ENCODE data around the gene MAP2K1. TPM values are rescaled to one million over a fixed set of nuclear protein-coding genes. Genes with fewer than 3 reads are reported as not detected.
A peak's percentile ranks its signal among the peaks of the same experiment; 100 is the strongest.
"Not testable (repeated sequence)": the region's sequence is repeated elsewhere in the genome, so short reads cannot be mapped to it uniquely, and the experiment has no call there.

Gene MAP2K1
- total RNA-seq (10 to 100 TPM; 33.8 to 34.7 TPM), total RNA-seq (42.1 to 206 (median 81.3) reads per million in 172 experiments)
- 69.1 TPM for polyA plus RNA-seq (2013, experiment 1 of 2)
- polyA plus RNA-seq (2013, experiment 2 of 2): 71.6 TPM

- intact Hi-C loops (cut with DNase I, micrococcal nuclease): loop anchor here (1.0 to 10.0 kb wide), 8 partner anchors 16 to 1492 kb away; partner anchors contain the start of genes SNAPC5 (in 2 of the 2), TIPIN (in 2 of the 2) and DIS3L (in 1 of the 2)
- peak within 1 kb of the TSS; percentile 75 for H3K4me3 ChIP-seq (ENCODE audit: low read length)
- Mint-ChIP-seq H3K4me1 (ENCODE audit: low read depth) (peaks cover 59% of the 10 kb centered on the region), H3K27ac (peak within 1 kb of the TSS; percentile 96), H3K36me3 (ENCODE audit: low read depth) (peaks cover 17% of the 10 kb centered on the region), H3K4me3 (peak within 1 kb of the TSS; percentile 99), H3K9me3 (no peaks in the 10 kb centered on the region), H3K27me3 (no peaks in the 10 kb centered on the region)
- ChIA-PET CTCF (interaction anchor here (0.6 to 8.2 kb wide), 31 partner anchors 8 to 775 kb away, joined by 3 to 107 read pairs (median 4); partner anchors contain the start of genes DIS3L, INTS14, RPL4 and SNAPC5), POLR2A (interaction anchor here (0.6 to 7.0 kb wide), 19 partner anchors 14 to 1082 kb away, joined by 3 to 94 read pairs (median 5); partner anchors contain the start of genes DIS3L, RAB11A, RNU5B-1 and RPL4)
- TF ChIP-seq CTCF (IDR thresholded peaks at IDR 0.05): peak; percentile 90
- ATAC-seq (ENCODE audit: poor library complexity) (peak; percentile 82), DNase-seq (peak; percentile 94 to 100 (median 98))
- peak within 1 kb of the TSS; percentile 57 to 66 for H3K27ac ChIP-seq (ENCODE audit: low read depth in 1 of 2, low read length in 2 of 2)
- H3K4me1 ChIP-seq (ENCODE audit: insufficient read depth, low read length): peaks cover 46% of the 10 kb centered on the region
- no peaks in the 10 kb centered on the region for H3K9me3 ChIP-seq (ENCODE audit: control insufficient read depth in 1 of 2, insufficient read depth in 1 of 2, low read length in 2 of 2)
- no peaks in the 10 kb centered on the region for H3K36me3 ChIP-seq (ENCODE audit: insufficient read depth, low read length)
- no peaks in the 10 kb centered on the region for H3K27me3 ChIP-seq (ENCODE audit: control insufficient read depth in 1 of 2, insufficient read depth in 2 of 2, low read length in 2 of 2)
These were observed at the start of gene MAP2K1 for GRCh38 chr15:66386204-66387123. MAP2K1 (plus strand) TSS chr15:66386912; CDS start chr15:66387348, 436 bp downstream.

- ATAC-seq (ENCODE audit: poor library complexity); H3K27me3 Mint-ChIP-seq; intact Hi-C loops (cut with DNase I, micrococcal nuclease); H3K9me3 Mint-ChIP-seq; H3K27ac ChIP-seq (ENCODE audit: low read depth in 1 of 2, low read length in 2 of 2); H3K4me1 ChIP-seq (ENCODE audit: insufficient read depth, low read length); H3K4me3 ChIP-seq (ENCODE audit: low read length); H3K4me3 Mint-ChIP-seq; H3K9me3 ChIP-seq (ENCODE audit: control insufficient read depth in 1 of 2, insufficient read depth in 1 of 2, low read length in 2 of 2); H3K27me3 ChIP-seq (ENCODE audit: control insufficient read depth in 1 of 2, insufficient read depth in 2 of 2, low read length in 2 of 2); CTCF ChIA-PET; DNase-seq; H3K4me1 Mint-ChIP-seq (ENCODE audit: low read depth); H3K27ac Mint-ChIP-seq; POLR2A ChIA-PET: not testable (repeated sequence)
- H3K36me3 Mint-ChIP-seq (ENCODE audit: low read depth): peaks cover 39% of the 10 kb centered on the region
- H3K36me3 ChIP-seq (ENCODE audit: insufficient read depth, low read length): peaks cover 30% of the 10 kb centered on the region
These were observed 38.2 kb upstream of the MAP2K1 start for GRCh38 chr15:66348530-66348929.

GRCh38 chr15:66356077-66356358, 30.7 kb upstream of the MAP2K1 start:
- intact Hi-C loops (cut with DNase I, micrococcal nuclease): loop anchor here (1.0 to 5.0 kb wide), 7 partner anchors 30 to 347 kb away; partner anchors contain the start of genes MAP2K1 (in 2 of the 2), DIS3L (in 1 of the 2), RPL4 (in 1 of the 2) and SMAD6 (in 1 of the 2)
- Mint-ChIP-seq H3K27ac (peak overlapping the region; percentile 81), H3K27me3 (no peaks in the 10 kb centered on the region), H3K36me3 (ENCODE audit: low read depth) (peaks cover 22% of the 10 kb centered on the region), H3K9me3 (no peaks in the 10 kb centered on the region), H3K4me3 (peak overlapping the region; percentile 89), H3K4me1 (ENCODE audit: low read depth) (peaks cover 23% of the 10 kb centered on the region)
- peaks cover 11% of the 10 kb centered on the region for H3K36me3 ChIP-seq (ENCODE audit: insufficient read depth, low read length)
- ATAC-seq (ENCODE audit: poor library complexity) (no peak), DNase-seq (no peak)
- peaks cover 20% of the 10 kb centered on the region for H3K4me1 ChIP-seq (ENCODE audit: insufficient read depth, low read length)
- peak overlapping the region; percentile 24 to 53 for H3K27ac ChIP-seq (ENCODE audit: low read depth in 1 of 2, low read length in 2 of 2)
- TF ChIP-seq CTCF (IDR thresholded peaks at IDR 0.05): no peak
- H3K27me3 ChIP-seq (ENCODE audit: control insufficient read depth in 1 of 2, insufficient read depth in 2 of 2, low read length in 2 of 2): no peaks in the 10 kb centered on the region
- ChIA-PET POLR2A (interaction anchor here (1.0 to 3.4 kb wide), 5 partner anchors 31 to 149 kb away, joined by 3 to 19 read pairs (median 5); partner anchors contain the start of genes MAP2K1, SNAPC5 and ZWILCH), CTCF (interaction anchor here (2.2 to 3.0 kb wide), 2 partner anchors 31 to 142 kb away, joined by 7 to 15 read pairs; partner anchors contain the start of genes MAP2K1 and SNAPC5)
- no peaks in the 10 kb centered on the region for H3K9me3 ChIP-seq (ENCODE audit: control insufficient read depth in 1 of 2, insufficient read depth in 1 of 2, low read length in 2 of 2)
- H3K4me3 ChIP-seq (ENCODE audit: low read length): peak overlapping the region; percentile 74

All from CD4-positive, alpha-beta T cell (primary cell).